ENCODE results near the gene PCDHGB7. TPM values are rescaled to one million over a fixed set of nuclear protein-coding genes. Genes with fewer than 3 reads are reported as not detected.
"Not testable (repeated sequence)": the region's sequence is repeated elsewhere in the genome, so short reads cannot be mapped to it uniquely, and the experiment has no call there.

PCDHGB7 gene
- total and polyA plus RNA-seq, 4 donors: 0.74 to 3.1 (median 1.2) TPM

DNA sequence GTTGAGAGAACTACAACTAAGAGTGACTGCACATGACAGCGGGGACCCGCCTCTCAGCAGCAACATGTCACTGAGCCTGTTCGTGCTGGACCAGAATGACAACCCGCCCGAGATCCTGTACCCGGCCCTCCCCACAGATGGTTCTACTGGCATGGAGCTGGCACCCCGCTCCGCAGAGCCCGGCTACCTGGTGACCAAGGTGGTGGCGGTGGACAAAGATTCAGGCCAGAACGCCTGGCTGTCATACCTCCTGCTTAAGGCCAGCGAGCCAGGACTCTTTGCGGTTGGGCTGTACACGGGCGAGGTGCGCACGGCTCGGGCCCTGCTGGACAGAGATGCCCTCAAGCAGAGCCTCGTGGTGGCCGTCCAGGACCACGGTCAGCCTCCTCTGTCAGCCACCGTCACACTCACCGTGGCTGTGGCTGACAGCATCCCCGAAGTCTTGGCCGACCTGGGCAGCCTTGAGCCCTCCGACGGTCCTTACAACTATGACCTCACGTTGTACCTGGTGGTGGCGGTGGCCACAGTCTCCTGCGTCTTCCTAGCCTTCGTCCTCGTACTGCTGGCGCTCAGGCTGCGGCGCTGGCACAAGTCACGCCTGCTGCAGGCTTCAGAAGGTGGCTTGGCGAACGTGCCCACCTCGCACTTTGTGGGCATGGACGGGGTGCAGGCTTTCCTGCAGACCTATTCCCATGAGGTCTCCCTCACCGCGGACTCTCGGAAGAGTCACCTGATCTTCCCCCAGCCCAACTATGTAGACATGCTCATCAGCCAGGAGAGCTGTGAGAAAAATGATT lies 32.8 kb upstream of the PCDHGB7 start (continued):
- TF ChIP-seq RAD21 (IDR thresholded peaks at IDR 0.05) (no peak), NR2F2 (IDR thresholded peaks at IDR 0.05) (no peak), HNF4A (conservative IDR thresholded peaks at IDR 0.05) (no peak)
- TF ChIP-seq, protein P1, sequence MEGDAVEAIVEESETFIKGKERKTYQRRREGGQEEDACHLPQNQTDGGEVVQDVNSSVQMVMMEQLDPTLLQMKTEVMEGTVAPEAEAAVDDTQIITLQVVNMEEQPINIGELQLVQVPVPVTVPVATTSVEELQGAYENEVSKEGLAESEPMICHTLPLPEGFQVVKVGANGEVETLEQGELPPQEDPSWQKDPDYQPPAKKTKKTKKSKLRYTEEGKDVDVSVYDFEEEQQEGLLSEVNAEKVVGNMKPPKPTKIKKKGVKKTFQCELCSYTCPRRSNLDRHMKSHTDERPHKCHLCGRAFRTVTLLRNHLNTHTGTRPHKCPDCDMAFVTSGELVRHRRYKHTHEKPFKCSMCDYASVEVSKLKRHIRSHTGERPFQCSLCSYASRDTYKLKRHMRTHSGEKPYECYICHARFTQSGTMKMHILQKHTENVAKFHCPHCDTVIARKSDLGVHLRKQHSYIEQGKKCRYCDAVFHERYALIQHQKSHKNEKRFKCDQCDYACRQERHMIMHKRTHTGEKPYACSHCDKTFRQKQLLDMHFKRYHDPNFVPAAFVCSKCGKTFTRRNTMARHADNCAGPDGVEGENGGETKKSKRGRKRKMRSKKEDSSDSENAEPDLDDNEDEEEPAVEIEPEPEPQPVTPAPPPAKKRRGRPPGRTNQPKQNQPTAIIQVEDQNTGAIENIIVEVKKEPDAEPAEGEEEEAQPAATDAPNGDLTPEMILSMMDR (IDR thresholded peaks at IDR 0.05; ENCODE audit: low read depth, low read length, missing input control): no peak
- TF ChIP-seq, protein P2, sequence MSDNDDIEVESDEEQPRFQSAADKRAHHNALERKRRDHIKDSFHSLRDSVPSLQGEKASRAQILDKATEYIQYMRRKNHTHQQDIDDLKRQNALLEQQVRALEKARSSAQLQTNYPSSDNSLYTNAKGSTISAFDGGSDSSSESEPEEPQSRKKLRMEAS (IDR thresholded peaks at IDR 0.05): no peak

DNA sequence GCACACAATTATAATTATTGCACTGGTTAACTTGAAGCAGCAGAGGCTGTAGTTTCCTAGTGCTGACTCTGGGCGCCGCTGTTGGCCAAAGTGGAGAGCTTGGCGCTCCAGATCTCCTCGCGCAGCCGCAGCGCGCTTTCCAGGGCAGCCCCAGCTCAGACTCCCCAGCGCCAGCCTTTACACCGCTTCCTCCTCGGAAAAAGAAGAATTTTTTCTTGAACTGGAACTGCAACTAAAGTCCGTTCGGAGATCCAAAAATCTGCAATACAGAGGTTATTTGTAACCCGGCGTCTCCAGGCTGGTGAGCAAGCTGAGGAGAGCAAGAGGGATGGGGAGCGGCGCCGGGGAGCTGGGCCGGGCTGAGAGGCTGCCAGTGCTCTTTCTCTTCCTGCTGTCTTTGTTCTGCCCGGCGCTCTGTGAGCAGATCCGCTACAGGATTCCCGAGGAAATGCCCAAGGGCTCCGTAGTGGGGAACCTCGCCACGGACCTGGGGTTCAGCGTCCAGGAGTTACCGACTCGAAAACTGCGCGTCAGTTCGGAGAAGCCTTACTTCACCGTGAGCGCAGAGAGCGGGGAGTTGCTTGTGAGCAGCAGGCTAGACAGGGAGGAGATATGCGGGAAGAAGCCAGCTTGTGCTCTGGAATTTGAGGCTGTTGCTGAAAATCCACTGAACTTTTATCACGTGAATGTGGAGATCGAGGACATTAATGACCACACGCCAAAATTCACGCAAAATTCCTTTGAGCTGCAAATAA lies 29.7 kb upstream of the PCDHGB7 start, which contains the start of gene PCDHGB4:
TSS of gene PCDHGB4 (plus strand) at position 142 of the 755 bp plus-strand sequence. CDS start at position 329, 187 bp downstream.
- TF ChIP-seq RAD21 (IDR thresholded peaks at IDR 0.05): peak; percentile 47 to 62
- TF ChIP-seq, protein P1 (IDR thresholded peaks at IDR 0.05; ENCODE audit: low read depth, low read length, missing input control): peak; percentile 39
- not testable (repeated sequence) for H3K9ac ChIP-seq (ENCODE audit: low read depth in 1 of 2, low read length in 2 of 2); H3K27me3 ChIP-seq (ENCODE audit: control insufficient read depth in 4 of 4, insufficient read depth in 4 of 4, low read length in 3 of 4); H3K4me1 ChIP-seq (ENCODE audit: control insufficient read depth in 4 of 4, insufficient read depth in 4 of 4, low read length in 3 of 4); DNase-seq (ENCODE audit: low spot score); H3K27ac ChIP-seq (ENCODE audit: low read depth in 1 of 2, low read length in 2 of 2); H3K36me3 ChIP-seq (ENCODE audit: control insufficient read depth in 4 of 4, insufficient read depth in 3 of 4, low read depth in 1 of 4, low read length in 3 of 4)
- 16% methylated on average over 22 of the region's 40 CpGs for WGBS
- peak within 1 kb of the TSS; percentile 40 to 50 (median 48) for H3K4me3 ChIP-seq (ENCODE audit: low read depth in 1 of 3, low read length in 3 of 3)
- peaks cover 37 to 88% (median 43%) of the 10 kb centered on the region in 4 donors for H3K9me3 ChIP-seq (ENCODE audit: control insufficient read depth in 4 of 4, low read length in 3 of 4)

DNA sequence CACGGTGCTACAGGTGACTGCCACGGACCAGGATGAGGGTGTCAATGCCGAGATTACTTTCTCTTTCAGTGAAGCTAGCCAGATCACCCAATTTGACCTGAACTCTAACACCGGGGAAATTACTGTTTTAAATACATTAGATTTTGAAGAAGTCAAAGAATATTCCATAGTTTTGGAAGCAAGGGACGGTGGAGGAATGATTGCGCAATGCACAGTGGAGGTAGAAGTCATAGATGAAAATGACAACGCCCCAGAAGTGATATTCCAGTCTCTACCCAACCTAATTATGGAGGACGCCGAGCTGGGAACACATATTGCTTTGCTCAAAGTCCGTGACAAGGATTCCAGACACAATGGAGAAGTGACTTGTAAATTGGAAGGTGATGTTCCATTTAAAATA lies 28.8 kb upstream of the PCDHGB7 start:
- Histone ChIP-seq H3K27ac (ENCODE audit: low read depth in 1 of 2, low read length in 2 of 2) (no peak overlapping the region), H3K36me3 (ENCODE audit: control insufficient read depth in 4 of 4, insufficient read depth in 3 of 4, low read depth in 1 of 4, low read length in 3 of 4) (peaks cover 0 to 6% (median 0%) of the 10 kb centered on the region in 4 donors), H3K27me3 (ENCODE audit: control insufficient read depth in 4 of 4, insufficient read depth in 4 of 4, low read length in 3 of 4) (peaks cover 0 to 4% (median 0%) of the 10 kb centered on the region in 4 donors), H3K4me1 (ENCODE audit: control insufficient read depth in 4 of 4, insufficient read depth in 4 of 4, low read length in 3 of 4) (peaks cover 0 to 4% (median 0%) of the 10 kb centered on the region in 4 donors), H3K9ac (ENCODE audit: low read depth in 1 of 2, low read length in 2 of 2) (no peak overlapping the region), H3K9me3 (ENCODE audit: control insufficient read depth in 4 of 4, low read length in 3 of 4) (peaks cover 39 to 87% (median 42%) of the 10 kb centered on the region in 4 donors), H3K4me3 (ENCODE audit: low read depth in 1 of 3, low read length in 3 of 3) (peak overlapping the region; percentile 1 to 50 (median 48))
- no peak for DNase-seq (ENCODE audit: low spot score)
- no peak for TF ChIP-seq FOXA1 (IDR thresholded peaks at IDR 0.05)
- TF ChIP-seq, protein P3, sequence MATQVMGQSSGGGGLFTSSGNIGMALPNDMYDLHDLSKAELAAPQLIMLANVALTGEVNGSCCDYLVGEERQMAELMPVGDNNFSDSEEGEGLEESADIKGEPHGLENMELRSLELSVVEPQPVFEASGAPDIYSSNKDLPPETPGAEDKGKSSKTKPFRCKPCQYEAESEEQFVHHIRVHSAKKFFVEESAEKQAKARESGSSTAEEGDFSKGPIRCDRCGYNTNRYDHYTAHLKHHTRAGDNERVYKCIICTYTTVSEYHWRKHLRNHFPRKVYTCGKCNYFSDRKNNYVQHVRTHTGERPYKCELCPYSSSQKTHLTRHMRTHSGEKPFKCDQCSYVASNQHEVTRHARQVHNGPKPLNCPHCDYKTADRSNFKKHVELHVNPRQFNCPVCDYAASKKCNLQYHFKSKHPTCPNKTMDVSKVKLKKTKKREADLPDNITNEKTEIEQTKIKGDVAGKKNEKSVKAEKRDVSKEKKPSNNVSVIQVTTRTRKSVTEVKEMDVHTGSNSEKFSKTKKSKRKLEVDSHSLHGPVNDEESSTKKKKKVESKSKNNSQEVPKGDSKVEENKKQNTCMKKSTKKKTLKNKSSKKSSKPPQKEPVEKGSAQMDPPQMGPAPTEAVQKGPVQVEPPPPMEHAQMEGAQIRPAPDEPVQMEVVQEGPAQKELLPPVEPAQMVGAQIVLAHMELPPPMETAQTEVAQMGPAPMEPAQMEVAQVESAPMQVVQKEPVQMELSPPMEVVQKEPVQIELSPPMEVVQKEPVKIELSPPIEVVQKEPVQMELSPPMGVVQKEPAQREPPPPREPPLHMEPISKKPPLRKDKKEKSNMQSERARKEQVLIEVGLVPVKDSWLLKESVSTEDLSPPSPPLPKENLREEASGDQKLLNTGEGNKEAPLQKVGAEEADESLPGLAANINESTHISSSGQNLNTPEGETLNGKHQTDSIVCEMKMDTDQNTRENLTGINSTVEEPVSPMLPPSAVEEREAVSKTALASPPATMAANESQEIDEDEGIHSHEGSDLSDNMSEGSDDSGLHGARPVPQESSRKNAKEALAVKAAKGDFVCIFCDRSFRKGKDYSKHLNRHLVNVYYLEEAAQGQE (IDR thresholded peaks at IDR 0.05): no peak
- no peak for TF ChIP-seq TAF1 (conservative IDR thresholded peaks at IDR 0.05)
- TF ChIP-seq GABPA (IDR thresholded peaks at IDR 0.05 in 1 of 2, conservative IDR thresholded peaks at IDR 0.05 in 1 of 2): no peak
- WGBS: 42% methylated on average over 10 of the region's 10 CpGs

All from liver (tissue), 9 donors.